ENCODE results near the gene BPIFB6.

The BPIFB6 gene

GRCh38 chr20:33019465-33020277 is 11.8 kb upstream of the BPIFB6 start:
- TF ChIP-seq CTCF (conservative IDR thresholded peaks at IDR 0.05; ENCODE audit: low read length) = no peak
- DNase-seq (ENCODE audit: low read depth) = no peak
- H3K4me3 ChIP-seq (ENCODE audit: low read length) = no peak overlapping the region

- DNase-seq (ENCODE audit: low read depth) = no peak
- no peak overlapping the region for H3K4me3 ChIP-seq (ENCODE audit: low read length)
- TF ChIP-seq CTCF (conservative IDR thresholded peaks at IDR 0.05; ENCODE audit: low read length) = no peak
Observed at GRCh38 chr20:33020278-33021161, 10.9 kb upstream of the BPIFB6 start.

GRCh38 chr20:33021879-33022278 is 9.6 kb upstream of the BPIFB6 start:
- TF ChIP-seq CTCF (conservative IDR thresholded peaks at IDR 0.05; ENCODE audit: low read length) = no peak
- no peak overlapping the region for H3K4me3 ChIP-seq (ENCODE audit: low read length)
- no peak for DNase-seq (ENCODE audit: low read depth)

GRCh38 chr20:33022289-33022688 is 9.2 kb upstream of the BPIFB6 start:
- no peak for DNase-seq (ENCODE audit: low read depth)
- H3K4me3 ChIP-seq (ENCODE audit: low read length) = no peak overlapping the region
- TF ChIP-seq CTCF (conservative IDR thresholded peaks at IDR 0.05; ENCODE audit: low read length) = no peak

GRCh38 chr20:33022694-33023438 is 8.6 kb upstream of the BPIFB6 start:
- no peak overlapping the region for H3K4me3 ChIP-seq (ENCODE audit: low read length)
- no peak for TF ChIP-seq CTCF (conservative IDR thresholded peaks at IDR 0.05; ENCODE audit: low read length)
- DNase-seq (ENCODE audit: low read depth) = no peak

GRCh38 chr20:33023439-33024242 is 7.8 kb upstream of the BPIFB6 start:
- TF ChIP-seq CTCF (conservative IDR thresholded peaks at IDR 0.05; ENCODE audit: low read length) = no peak
- H3K4me3 ChIP-seq (ENCODE audit: low read length) = no peak overlapping the region
- no peak for DNase-seq (ENCODE audit: low read depth)
